OCI-M2 (cell line): ENCODE measurements around the gene SPNS2.

ENCODE experiments used
- DNase-seq: peaks from one replicate; lab custom pipeline; 2025; ENCODE audit not compliant: unreplicated experiment; lab: John Stamatoyannopoulos, UW

SPNS2 gene

DNA sequence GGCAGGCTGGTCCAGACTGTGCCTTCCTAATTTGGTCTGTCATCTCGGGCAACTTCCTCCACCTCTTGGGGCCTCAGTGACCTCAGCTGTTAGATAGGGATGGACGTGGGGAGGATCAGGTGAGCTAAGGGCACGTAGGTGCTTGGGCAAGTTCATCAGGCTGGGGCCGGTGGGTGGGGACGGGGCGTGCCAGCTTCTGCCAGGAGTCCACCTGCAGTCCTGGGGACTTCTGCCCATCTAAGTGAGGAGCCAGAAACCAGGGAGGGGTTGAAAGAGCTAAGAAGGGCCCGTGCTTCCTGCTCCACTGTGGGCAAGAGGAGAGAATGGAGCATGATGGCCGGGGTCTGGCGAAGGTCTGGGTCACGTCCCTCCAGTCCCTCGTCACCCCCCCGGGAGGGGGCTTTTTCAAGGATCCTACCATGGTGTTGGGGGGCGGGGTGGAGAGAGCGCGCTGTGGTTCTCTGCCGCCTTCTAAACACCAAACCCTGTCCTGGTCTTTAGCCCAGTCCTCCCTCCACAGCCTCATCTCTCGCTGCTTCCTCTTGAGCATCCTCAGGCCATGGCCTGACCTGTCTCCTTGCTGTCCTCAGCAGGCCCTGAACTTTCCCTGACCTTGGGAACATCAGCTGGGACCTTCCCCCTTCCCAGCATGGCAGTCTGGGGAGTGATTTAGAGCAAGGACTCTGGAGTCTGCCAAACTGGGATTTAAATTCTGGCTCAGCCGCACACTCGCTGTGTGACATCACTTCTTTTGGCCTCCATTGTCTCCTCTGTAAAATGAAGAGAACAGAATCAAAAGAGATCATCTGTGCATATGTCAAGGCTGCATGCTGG, 21.6 kb downstream of the SPNS2 start:
- no peak for DNase-seq

DNA sequence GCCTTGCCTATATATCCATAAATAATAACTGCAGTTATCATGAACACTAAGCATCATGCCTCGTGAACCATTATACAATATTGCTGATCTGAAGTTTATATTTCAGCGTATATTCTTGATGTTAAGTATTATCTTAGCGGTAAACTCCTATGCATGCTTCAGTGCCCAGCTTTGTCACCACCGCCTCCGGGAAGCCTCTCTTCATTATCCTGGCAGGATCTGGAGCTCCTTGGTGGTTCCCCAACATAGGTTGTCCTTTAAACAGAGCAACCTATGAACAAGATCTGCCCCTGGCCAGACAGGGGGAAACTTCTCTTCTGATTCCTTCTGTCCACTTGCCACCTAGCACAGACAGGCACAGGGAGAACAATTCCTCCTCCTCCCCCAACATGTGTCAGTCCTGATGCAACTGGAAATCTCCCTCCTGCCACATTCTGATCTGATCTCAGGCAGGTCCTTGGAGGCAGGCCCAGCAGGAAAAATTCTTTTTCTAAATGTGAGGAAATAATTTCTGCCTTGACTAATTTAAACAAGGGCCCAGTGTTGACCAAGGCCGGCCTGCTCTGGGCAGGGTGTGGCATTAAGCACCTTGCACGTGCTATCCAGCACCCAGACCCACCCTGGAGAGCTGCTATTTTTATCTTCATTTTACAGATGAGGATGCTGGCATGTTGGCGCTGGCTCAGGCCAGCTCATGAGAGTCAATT, 22.4 kb downstream of the SPNS2 start:
- DNase-seq = no peak

DNA sequence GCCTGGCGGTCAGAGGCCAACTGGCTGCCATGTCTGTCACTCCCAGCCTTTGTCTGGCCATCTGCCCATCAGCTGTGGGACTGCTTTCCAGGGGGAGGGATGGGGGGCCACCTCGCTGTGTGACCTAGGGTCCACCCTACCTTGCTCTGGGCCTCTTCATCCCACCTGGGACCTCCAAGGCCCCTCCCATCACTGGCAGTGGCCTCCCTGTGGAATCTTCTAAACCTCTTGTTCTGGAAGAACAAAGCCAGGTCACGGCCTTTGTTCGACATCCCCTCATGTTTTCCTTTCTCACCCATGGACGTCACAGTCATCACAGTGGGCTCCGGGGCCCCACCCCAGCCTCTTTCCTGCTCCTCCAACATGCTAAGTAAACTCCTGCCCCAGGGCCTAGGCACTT, 24.0 kb downstream of the SPNS2 start:
- DNase-seq = no peak

DNA sequence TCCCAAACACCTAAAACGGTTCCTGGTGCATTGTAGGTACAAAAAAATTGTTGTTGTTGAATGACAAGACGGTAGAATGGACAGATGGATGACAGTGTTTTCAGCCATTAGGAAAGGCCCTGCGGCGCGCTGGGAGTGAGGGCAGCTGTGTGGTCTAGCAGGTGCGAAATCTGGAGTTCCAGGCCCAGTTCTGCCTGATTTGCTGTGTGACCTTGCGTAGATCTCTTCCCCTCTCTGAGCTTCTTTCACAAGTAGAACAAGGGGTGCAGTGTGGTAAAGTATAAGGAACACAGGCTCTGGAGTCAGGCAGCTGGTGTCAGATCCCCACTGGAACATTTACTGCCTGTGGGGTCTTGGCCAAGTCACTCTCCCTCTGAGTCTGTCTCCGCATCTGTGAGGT, 25.3 kb downstream of the SPNS2 start:
- no peak for DNase-seq

DNA sequence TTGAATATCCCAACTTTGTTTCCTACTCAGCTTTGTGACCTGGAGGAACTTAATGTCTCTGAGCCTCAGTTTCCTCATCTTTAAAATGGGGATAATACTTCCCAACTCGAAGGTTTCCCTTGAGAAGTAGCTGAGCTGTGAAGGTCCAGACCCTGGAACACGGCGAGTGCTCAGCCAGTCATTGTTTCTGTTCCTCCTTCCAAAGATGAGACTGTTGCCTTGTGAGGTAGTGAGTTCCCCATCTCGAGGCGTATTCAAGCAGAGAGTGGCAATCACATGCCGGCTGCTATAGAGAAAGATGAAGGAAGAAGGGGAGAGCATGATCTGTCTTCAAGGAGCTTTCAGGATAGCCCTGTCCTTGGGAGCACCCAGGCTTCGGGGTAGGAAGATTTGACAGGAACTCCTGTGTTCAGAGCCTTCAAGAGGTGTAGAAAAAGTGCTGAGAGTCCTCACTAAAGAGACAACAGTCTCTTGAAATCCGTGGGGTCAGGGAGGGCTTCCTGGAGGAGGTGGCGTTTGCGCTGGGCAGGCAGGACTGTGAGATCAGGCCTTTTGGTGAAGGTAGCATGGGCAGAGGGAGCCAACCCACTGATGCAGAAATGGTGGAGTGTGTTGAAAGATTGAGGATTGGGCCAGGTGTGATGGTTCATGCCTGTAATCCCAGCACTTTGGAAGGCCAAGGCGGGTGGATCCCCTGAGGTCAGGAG, 27.2 kb downstream of the SPNS2 start:
- no peak for DNase-seq

DNA sequence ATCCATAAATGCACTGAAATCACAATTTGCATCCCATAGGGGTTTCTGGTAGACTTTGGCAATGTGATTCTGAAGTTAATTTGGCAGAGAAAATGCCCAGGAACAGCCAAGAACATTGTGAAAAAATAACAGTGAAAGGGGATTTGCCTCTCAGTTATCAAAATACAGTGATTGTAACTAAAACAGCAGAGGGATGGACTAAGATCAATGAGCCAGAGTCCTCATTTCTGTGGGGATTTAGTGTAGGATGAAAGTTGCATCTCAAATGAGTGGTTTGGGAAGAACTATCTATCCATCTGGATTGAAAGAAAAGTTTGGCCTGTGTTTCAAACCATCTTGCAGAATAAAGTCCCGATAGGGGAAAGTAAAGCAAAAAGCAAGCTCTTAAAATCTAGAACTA, 28.5 kb downstream of the SPNS2 start:
- no peak for DNase-seq

DNA sequence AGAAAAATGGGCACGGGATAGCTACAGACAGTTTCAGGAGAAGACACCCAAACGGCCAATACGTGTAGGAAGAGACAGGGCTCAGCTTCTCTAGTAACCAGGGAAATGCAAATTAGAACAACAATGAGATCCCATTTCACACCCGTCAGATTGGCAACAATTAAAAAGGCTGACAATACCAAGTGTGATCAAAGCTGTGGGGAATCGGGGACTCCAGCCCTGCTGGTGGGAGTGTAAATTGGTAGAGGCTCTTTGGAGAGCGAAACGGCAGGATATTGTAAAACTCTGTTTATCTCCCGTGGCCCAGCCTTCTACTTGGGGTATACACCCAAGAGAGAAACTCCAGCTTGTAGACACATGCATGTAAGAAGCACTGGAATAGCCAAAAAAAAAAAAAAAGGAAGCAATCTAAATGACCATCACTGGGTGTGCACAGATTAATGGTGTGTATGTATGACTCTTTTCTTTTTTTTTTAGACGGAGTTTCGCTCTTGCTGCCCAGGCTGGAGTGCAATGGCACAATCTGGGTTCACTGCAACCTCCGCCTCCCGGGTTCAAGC, 29.0 kb downstream of the SPNS2 start:
- DNase-seq = no peak

DNA sequence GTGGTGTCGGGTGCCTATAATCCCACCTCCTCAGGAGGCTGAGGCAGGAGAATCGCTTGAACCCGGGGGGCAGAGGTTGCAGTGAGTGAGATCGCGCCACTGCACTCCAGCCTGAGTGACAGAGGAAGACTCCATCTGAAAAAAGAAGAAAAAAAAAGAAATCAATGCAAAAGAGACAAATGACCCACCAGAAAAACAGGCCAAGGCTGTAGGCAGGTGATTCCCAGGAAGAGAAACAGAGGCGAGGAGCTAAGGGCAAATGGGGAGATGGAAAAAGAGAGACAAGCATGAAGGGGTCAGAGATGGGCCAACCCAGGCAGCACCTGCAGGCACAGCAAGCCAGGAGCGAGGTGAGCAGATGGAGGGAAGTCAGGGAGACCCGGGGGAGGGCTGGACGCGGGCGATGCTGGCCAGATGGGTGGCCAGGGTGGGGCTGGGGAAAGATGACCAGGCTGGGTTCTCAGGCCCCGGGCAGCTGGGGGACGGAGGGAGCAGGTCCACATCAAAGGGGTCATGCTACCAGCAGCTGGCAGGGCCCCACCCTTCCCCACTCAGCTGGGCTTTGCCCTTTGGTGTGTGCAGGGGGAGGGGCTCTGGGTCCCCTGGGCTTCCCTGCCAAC, 31.0 kb downstream of the SPNS2 start:
- no peak for DNase-seq

DNA sequence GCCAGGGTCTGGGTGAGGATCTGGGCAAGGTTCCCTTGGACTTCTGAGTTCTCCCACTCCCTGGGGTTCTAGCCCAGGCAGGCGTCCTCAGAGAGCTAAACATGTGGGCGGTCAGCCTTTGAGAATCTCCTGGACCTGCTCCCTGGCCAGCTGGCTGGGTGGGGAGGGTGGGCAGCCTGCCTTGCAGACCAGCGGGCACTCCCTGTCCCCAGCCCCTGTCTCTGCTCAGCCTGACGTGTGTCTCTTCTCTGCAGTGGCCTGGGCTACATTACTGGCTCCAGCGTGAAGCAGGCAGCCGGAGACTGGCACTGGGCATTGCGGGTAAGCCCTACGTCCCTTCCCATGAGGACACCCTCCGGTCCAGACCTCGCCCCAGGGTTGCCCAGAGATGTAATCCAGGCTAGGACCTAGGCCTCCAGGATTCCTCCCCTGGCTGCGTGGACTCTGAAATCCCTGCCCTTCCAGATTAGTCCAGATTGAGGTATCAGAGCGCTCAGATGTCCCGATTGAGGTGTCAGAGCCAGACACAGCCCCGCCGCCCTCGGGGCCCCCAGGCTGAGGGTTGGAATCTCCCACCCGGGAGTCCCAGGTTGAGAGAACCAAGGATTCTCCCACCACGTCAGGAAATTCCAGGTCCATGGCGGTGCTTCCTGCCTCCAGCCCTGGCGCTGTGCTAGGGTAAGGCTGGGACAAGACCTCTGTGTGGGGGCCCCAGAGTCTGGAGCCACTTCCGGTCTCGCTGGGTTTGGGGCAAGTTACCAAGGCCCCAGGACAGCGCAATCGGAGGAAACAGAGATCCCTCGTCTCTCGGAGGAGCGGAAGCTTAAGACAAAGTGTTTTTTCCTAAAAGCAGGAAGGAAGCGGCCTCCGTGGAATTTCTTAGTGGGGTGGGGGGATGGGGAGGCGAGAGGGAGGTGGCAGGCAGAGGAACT, 32.4 kb downstream of the SPNS2 start:
- DNase-seq = no peak

DNA sequence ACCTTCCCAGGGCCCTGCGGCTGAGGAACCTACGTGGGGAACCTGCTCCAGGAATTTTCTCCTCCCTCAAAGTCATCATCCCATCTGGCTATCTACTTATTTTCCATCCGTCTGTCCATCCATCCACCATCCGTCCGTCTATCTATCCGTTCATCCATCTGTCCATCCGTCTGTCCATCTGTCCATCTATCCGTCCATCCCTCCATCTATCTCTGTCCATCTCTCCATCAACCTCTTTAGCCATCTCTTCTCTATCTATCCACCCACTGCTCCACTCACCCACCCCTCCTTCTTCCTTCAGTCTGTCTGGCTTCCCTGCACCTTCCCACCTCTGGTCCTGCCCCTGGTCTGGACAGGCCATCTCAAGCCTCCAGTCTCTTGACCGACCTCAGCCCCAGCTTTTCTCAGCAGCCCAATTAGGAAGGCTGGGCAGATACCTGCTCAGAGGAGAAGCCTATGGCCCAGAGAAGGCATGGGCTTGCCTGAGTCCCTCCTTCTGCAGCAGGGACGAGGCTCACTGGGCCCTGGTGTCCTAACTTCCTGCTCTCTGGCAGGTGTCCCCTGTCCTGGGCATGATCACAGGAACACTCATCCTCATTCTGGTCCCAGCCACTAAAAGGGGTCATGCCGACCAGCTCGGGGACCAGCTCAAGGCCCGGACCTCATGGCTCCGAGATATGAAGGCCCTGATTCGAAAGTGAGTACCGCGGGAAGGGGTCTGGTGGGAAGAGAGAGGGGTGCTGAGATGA, 33.5 kb downstream of the SPNS2 start:
- DNase-seq = no peak

DNA sequence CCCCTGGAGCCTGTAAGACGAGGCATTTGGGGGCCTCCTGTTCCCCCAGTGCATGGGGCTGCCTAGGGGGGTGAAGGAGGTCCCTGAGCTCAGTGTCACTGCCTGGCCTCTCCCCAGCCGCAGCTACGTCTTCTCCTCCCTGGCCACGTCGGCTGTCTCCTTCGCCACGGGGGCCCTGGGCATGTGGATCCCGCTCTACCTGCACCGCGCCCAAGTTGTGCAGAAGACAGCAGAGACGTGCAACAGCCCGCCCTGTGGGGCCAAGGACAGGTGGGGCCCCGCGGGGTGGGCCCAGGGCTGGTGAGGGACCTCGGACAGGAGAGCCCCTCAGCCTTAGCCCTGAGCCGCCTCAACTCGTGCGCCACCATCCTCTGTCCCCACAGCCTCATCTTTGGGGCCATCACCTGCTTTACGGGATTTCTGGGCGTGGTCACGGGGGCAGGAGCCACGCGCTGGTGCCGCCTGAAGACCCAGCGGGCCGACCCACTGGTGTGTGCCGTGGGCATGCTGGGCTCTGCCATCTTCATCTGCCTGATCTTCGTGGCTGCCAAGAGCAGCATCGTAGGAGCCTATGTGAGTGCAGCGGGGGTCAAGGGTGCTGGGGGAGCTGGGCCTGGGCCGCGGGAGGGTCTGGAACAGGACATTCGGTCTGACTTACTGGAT, 34.3 kb downstream of the SPNS2 start:
- DNase-seq = no peak

DNA sequence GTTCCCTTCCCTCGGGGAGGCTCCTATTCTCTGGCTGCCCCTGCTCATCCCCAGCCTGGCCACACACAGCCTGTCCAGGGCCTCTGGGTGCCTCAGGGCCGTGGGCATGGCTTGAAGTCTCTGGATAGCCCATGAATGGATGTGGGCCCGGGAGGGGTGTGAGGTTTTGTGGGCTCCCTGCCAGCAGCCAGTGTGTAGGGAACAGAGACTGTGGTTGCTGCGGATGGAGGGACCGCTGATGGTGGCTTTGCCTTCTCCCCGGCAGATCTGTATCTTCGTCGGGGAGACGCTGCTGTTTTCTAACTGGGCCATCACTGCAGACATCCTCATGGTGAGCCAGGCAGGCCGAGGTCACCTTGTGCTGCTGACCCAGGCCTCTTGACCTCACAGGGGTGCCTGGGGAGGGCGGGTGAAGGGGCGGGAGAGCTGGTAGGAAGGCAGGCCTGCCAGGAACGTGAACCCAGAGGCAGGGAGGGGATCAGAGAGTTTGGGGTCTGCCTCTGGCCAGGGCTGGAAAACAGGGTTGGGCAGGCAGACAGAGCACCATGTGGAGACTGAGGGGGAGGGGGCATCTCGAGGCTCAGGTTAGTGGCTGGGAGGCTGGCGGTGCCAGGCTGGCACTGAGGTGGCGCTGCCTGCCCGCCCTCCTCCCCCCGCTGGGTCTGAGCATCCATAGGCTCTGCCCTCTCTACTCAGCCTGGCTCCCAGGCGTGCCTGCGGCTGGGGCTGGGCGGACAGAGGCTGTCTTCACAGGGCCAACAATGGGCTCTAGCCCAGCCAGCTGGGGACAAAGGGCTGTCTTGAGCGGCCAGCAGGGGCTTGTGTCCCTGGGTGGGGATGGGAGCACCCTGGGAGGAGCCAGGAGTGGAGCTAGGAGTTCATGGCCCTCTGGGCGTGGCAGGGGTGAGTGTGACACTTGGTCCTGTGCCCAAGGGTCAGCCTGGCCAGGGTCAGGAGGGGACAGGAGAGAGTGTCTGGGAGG, 35.1 kb downstream of the SPNS2 start:
- DNase-seq = no peak

DNA sequence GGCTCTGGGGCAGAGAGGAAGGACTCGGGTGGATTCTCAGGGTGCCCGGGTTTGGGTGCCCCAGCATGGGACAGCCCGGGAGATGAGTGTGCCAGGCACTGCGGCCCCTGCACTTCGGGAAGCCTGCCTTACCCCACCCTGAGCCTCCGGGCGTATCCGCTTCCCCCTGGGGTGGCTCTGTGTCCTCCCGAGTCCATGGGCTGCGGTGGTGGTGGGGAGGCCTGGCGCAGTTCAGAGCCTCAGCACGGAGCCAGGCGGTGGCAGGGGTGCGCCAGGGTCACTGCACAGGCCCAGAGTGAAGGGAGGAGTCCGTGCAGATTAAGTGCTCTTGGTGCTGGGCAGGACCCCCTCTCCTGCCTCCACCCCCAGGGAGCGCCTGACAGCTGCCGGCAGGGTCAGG, 35.8 kb downstream of the SPNS2 start:
- DNase-seq = no peak

DNA sequence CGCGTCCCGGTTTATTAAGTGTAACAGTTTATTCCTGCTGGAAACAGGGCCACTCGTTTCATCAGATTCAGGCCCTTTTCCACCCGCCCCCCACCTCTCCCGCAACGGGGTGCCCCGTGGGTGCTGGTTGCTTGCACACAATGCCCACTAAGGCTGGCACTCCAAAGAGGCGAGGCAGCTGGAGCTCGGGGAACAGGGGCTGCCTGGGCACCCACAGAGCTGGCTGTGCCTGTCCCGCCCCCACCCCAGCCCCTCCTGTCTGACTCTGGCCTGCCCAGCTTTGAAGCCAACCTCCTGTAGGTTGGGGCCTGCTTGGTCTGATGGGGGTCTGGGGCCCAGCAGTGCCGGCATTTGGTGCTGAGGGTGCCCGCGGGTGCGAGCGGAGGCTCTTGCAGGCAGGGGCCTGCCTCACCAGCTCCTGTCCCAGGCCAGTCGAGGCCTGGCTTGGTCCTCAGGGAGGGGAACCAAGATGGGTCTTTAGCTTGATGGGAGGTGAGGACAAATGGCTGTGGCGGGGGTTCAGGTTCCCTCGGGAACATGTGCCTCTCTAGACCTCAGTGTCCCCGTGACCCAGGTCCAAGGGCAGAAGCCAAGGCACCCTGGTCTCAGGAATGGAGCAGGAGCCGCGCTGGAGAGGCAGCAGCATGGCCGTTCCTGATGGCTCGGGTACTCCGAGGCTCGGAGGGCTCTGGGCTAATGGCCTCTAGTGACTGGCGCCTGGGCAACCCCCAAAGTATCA, 36.4 kb downstream of the SPNS2 start:
- DNase-seq = no peak

DNA sequence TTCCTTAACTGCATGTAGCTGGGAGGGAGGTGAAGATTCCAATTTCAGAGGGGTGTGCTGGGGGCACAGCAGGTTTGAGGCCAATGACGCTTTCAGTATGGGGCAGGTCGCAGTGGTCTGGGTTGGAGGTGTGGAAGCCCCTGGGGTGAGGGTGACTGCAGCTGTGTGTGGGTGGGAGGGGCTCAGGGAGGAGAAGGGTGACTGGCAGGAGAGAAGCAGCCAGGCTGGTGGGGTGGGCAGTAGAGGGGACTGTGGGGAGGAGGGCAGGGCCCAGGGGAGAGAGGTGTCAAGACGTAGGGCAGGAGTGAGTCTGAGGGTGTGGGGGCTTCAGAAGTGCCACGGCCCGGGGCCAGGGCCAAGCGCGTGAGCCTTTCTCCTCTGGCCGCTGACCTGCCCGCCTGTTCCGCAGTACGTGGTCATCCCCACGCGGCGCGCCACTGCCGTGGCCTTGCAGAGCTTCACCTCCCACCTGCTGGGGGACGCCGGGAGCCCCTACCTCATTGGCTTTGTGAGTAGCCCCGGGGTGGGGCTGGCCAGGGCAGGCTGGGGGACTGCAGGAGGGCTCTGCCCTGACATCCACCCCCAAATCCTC, 37.1 kb downstream of the SPNS2 start:
- no peak for DNase-seq

DNA sequence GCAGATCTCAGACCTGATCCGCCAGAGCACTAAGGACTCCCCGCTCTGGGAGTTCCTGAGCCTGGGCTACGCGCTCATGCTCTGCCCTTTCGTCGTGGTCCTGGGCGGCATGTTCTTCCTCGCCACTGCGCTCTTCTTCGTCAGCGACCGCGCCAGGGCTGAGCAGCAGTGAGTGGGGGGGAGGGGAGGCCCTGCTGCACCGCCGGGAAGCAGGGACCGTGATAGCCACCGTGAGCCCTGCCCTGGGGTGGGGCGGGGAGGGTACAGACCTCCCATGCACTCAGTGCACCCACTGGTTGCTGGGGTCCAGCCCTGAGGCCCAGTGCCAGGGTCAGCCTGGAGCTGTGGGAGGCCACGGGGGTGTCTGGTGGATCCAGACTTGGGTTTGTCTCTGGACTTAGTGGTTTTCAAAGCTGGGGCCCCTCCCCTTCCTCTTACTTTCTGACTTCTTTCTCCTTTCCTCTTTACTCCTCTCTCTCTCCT, 37.6 kb downstream of the SPNS2 start:
- no peak for DNase-seq
